ENCODE measurements around the gene AKAP8.
A peak's percentile ranks its signal among the peaks of the same experiment; 100 is the strongest.
"Not testable (repeated sequence)": the region's sequence is repeated elsewhere in the genome, so short reads cannot be mapped to it uniquely, and the experiment has no call there.

The AKAP8 gene

GRCh38 chr19:15371786-15372380, 7.7 kb downstream of the AKAP8 start:
- DNase-seq, result no peak

GRCh38 chr19:15371119-15371518, 8.5 kb downstream of the AKAP8 start:
- no peak for DNase-seq

- no peak for DNase-seq
Measured at GRCh38 chr19:15369594-15369891, 10.0 kb downstream of the AKAP8 start.

- no peak for DNase-seq
Measured at GRCh38 chr19:15368798-15369593, 10.6 kb downstream of the AKAP8 start.

- no peak for DNase-seq
Measured at GRCh38 chr19:15368051-15368632, 11.4 kb downstream of the AKAP8 start.

- DNase-seq, result no peak
Measured at GRCh38 chr19:15367439-15367838, 12.1 kb downstream of the AKAP8 start.

- no peak for DNase-seq
Measured at GRCh38 chr19:15365264-15365663, 14.3 kb downstream of the AKAP8 start.

GRCh38 chr19:15363791-15364190, 15.8 kb downstream of the AKAP8 start:
- not testable (repeated sequence) for DNase-seq

GRCh38 chr19:15363048-15363447, 16.5 kb downstream of the AKAP8 start:
- not testable (repeated sequence) for DNase-seq

GRCh38 chr19:15360015-15360414, 19.6 kb downstream of the AKAP8 start:
- DNase-seq, result not testable (repeated sequence)

GRCh38 chr19:15358918-15359317, 20.7 kb downstream of the AKAP8 start:
- DNase-seq, result no peak

GRCh38 chr19:15357906-15358305, 21.7 kb downstream of the AKAP8 start:
- DNase-seq, result no peak

GRCh38 chr19:15354566-15355296, 24.9 kb downstream of the AKAP8 start:
- DNase-seq, result no peak

- DNase-seq, result no peak
Measured at GRCh38 chr19:15353908-15354307, 25.7 kb downstream of the AKAP8 start.

- DNase-seq, result not testable (repeated sequence)
Measured at GRCh38 chr19:15352535-15352934, 27.1 kb downstream of the AKAP8 start.

- not testable (repeated sequence) for DNase-seq
Measured at GRCh38 chr19:15341328-15341727, 38.3 kb downstream of the AKAP8 start.

GRCh38 chr19:15340086-15340485, 39.5 kb downstream of the AKAP8 start:
- no peak for DNase-seq

- DNase-seq, result no peak
Measured at GRCh38 chr19:15337202-15337601, 42.4 kb downstream of the AKAP8 start.

GRCh38 chr19:15335992-15336391, 43.6 kb downstream of the AKAP8 start:
- peak; percentile 37 for DNase-seq

GRCh38 chr19:15332311-15332996, 47.1 kb downstream of the AKAP8 start, which contains the start of gene BRD4:
Gene BRD4, minus strand, starts transcription at chr19:15332539. Its CDS starts 59,440 bp downstream, at chr19:15273099.
- peak; percentile 49 for DNase-seq

GRCh38 chr19:15331419-15332310, 47.9 kb downstream of the AKAP8 start:
- peak; percentile 33 for DNase-seq

Measured in NCI-H2029 (cell line).